DOHH2 (cell line): ENCODE results near the gene ADGRB3.

ENCODE experiments used
- EZH2phosphoT487 ChIP-seq: fragments of 200-600 bp; sonication (generic); IDR thresholded peaks from 2 replicates; pipeline ENCODE4 v1.6.1; 2017; ENCODE audit warnings: borderline replicate concordance, mild to moderate bottlenecking, antibody characterized with exemption, low read length, moderate library complexity, mixed read lengths
- TF ChIP-seq, protein P1 (sequence below): fragments of 200-600 bp; sonication (generic); IDR thresholded peaks from one replicate; pipeline ENCODE4 v1.5.1; 2014; ENCODE audit warnings: antibody characterized with exemption, mild to moderate bottlenecking, low read depth, low read length; ENCODE audit not compliant: poor library complexity, severe bottlenecking

DNA sequence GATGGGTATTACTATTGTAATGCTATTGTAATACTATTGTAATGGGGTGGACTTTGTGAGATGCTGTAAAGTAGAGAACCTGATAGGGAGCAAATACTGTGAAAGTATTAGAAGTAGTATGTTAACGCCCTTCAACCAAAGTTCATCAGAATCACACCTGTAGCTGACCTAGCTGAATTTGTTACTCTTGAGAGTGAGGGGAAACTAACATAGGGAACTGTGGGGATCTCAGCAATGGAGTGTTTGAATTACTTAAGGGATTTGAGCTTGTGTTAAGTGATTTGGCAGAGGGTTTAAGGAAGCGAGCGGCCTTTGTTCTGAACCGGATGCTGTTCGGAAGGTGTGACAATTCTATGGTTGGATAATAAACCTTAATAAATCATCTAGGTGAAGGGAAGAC is 312.6 kb downstream of the ADGRB3 start:
- TF ChIP-seq, protein P1, sequence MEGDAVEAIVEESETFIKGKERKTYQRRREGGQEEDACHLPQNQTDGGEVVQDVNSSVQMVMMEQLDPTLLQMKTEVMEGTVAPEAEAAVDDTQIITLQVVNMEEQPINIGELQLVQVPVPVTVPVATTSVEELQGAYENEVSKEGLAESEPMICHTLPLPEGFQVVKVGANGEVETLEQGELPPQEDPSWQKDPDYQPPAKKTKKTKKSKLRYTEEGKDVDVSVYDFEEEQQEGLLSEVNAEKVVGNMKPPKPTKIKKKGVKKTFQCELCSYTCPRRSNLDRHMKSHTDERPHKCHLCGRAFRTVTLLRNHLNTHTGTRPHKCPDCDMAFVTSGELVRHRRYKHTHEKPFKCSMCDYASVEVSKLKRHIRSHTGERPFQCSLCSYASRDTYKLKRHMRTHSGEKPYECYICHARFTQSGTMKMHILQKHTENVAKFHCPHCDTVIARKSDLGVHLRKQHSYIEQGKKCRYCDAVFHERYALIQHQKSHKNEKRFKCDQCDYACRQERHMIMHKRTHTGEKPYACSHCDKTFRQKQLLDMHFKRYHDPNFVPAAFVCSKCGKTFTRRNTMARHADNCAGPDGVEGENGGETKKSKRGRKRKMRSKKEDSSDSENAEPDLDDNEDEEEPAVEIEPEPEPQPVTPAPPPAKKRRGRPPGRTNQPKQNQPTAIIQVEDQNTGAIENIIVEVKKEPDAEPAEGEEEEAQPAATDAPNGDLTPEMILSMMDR = no peak
- no peak for TF ChIP-seq EZH2phosphoT487
